AG10803 (cell line): ENCODE measurements around the gene FGF6.
"Not testable (repeated sequence)": the region's sequence is repeated elsewhere in the genome, so short reads cannot be mapped to it uniquely, and the experiment has no call there.

Source experiments
- DNase-seq: peaks from one replicate; pipeline ENCODE4 v3.0.0; 2010; ENCODE audit warnings: low read depth
- H3K4me3 ChIP-seq: 2 replicates; pipeline ENCODE4 v1.5.1; 2011; ENCODE audit warnings: mild to moderate bottlenecking, low read length, control low read depth
- CTCF ChIP-seq: conservative IDR thresholded peaks from 2 replicates; pipeline ENCODE4 v1.5.1; 2011; ENCODE audit warnings: mild to moderate bottlenecking, low read length, control low read depth, inconsistent platforms

FGF6 gene

GRCh38 chr12:4407136-4407535 lies 38.5 kb downstream of the FGF6 start:
- DNase-seq: no peak
- TF ChIP-seq CTCF: no peak
- H3K4me3 ChIP-seq: no peak overlapping the region

GRCh38 chr12:4404877-4405637 lies 40.6 kb downstream of the FGF6 start:
- H3K4me3 ChIP-seq, DNase-seq: not testable (repeated sequence)

- no peak for TF ChIP-seq CTCF
- no peak for DNase-seq
- H3K4me3 ChIP-seq: no peak overlapping the region
Observed at GRCh38 chr12:4402996-4403395, 42.6 kb downstream of the FGF6 start.

GRCh38 chr12:4401117-4401516 lies 44.5 kb downstream of the FGF6 start:
- no peak for DNase-seq
- H3K4me3 ChIP-seq: no peak overlapping the region
- TF ChIP-seq CTCF: no peak

GRCh38 chr12:4395818-4396217 lies 49.8 kb downstream of the FGF6 start:
- TF ChIP-seq CTCF: no peak
- H3K4me3 ChIP-seq: no peak overlapping the region
- no peak for DNase-seq

- no peak for DNase-seq
- TF ChIP-seq CTCF: no peak
- H3K4me3 ChIP-seq: no peak overlapping the region
Observed at GRCh38 chr12:4393211-4393610, 52.4 kb downstream of the FGF6 start.

- no peak overlapping the region for H3K4me3 ChIP-seq
- no peak for DNase-seq
- TF ChIP-seq CTCF: no peak
Observed at GRCh38 chr12:4392223-4392742, 53.3 kb downstream of the FGF6 start.
